GM19467 (cell line): ENCODE measurements around the gene SLC5A9.

Experiments used
- ATAC-seq: cut with Tn5 transposase; IDR thresholded peaks from one replicate; pipeline ENCODE4 v1.9.1; 2021; ENCODE audit warnings: mild to moderate bottlenecking, moderate library complexity; ENCODE audit not compliant: unreplicated experiment

SLC5A9 gene

DNA sequence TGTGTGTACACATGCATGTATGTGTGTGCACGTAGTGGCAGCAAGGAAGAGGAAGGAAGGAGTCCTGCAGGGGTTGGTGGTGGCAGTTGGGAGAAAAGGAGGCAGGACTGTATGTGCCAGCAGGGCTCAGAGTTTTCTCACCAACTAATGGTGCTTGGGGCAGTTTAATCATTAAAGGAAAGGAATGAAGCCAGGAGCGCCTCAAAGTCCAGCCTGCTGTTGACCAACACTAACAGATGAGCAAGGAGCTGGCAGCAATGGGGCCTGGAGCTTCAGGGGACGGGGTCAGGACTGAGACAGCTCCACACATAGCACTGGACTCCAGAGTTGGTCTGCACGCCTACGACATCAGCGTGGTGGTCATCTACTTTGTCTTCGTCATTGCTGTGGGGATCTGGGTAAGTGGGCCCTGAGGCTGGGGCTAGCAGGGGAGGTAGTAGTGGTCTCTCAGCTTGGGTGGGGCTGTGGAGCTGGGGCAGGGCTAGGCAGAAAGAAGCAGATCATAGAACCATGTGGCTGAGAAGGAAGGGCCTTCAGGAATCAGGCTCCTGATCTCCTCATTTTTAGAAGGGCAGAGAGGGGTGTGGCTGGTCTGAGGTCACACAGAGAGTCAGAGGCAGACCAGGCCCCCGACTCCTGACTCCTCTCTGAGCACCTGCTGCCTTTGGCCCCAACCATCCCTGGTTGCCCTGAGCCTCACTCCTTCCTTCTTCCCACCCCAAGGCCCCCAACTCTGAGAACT is at the start of gene SLC5A9:
Gene SLC5A9 (plus strand): TSS at position 216 of the 742 bp plus-strand sequence. CDS start 21 bp downstream, at position 237.
- no peak for ATAC-seq

DNA sequence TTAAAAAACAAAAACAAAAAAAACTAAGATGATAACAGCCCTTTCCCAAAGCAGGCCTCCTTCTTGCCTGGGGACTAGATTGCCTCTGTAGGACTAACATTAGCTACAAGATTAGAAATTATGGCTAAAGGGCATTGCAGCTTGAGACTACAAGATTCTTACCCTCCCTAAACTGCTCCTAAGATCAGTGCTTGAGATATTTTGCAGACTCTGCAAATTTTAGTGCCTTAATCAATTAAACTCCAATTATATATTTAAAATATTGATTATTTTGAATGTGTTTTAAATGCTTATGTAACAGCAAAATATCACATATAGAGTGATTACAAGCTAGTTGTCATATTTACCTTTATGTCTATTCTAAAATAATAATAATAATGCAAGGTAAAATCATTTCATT is 47.4 kb upstream of the SLC5A9 start:
- ATAC-seq = no peak

DNA sequence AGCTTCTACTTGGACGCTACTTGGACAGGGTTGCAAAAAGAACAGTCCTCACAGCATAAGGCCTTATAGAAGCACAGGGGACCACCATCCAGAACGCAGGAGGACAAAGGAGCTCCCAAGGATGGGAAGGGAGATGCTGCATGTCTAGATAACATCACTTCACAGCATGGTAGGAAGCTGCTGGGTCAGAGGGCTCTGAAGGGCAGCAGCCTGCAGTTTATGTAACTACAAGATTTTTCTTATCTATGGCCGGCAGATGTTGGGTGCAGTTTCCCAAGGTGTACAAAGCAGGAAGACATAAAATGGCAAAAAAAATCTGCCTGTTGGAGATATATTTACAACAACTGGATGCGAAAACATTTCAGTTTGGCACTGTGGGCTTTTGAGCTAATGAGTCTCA is 45.3 kb upstream of the SLC5A9 start:
- ATAC-seq = no peak

DNA sequence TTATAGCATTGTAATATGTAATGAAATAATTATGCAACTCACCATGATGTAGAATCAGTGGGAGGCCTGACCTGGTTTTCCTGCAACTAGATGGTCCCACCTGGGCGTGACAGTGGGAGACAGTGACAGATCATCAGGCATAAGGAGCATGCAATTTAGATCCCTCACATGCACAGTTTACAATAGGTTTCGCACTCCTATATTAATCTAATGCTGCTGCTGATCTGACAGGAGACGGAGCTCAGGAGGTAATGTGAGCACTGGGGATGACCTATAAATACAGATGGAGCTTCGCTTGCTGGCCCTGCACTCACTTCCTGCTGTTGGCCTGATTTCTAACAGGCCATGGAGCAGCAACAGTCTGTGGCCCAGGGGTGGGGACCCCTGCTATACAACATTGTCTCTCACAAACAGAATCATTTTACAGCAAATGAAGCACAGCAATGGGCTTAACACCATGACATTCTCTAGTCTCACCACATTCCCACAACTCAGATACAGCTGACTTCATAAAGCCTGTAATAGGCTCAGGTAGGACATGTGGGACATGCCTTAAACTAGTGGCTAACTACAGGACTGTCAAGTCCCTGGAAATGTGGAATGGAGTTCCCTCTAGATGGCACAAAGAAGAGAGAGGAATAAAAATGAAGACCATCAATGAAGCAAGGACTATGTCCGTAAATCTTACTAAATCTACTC is 40.7 kb upstream of the SLC5A9 start:
- no peak for ATAC-seq

DNA sequence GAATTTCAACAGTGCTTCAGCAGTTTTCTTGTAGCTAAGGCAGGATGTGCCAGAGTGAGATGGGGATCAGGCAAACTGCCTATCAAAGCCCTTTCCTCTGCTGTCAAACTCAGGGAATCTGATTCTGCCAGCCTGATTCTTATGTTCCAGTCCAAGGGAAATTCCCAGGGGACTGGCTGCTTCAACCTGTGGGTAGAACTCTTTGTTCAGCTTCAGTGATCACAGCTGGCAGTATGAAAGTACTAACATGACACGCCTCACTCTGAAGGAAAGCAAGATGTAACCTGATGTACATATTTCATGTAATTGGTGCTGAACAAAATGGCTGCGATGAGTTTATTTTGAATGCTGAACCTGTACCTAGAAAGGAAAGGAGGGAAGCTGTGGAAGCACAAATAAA is 40.1 kb upstream of the SLC5A9 start:
- ATAC-seq = no peak

DNA sequence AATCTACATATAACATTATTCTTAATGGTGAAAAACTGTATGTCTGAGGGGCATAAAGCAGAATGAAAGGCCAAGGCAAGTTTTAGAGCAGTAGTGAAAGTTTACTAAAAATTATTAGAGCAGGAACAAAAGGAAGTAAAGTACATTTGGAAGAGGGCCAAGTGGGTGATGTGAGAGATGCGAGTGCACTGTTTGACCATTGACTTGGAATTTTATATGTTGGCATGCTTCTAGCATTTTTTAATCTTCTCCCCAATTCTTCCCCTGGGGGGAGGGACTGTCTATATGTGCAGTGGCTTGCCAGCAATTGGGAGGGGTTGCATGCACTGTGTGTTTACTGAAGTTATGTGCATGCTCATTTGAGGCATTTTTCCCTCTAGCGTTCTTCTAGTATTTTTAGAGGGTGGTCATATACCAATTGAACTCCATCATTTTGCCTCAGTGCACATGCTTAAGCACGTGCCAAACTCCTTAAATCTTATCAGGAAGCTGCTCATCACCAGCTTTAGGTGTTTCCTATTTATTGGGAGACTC is 36.1 kb upstream of the SLC5A9 start:
- ATAC-seq = no peak

DNA sequence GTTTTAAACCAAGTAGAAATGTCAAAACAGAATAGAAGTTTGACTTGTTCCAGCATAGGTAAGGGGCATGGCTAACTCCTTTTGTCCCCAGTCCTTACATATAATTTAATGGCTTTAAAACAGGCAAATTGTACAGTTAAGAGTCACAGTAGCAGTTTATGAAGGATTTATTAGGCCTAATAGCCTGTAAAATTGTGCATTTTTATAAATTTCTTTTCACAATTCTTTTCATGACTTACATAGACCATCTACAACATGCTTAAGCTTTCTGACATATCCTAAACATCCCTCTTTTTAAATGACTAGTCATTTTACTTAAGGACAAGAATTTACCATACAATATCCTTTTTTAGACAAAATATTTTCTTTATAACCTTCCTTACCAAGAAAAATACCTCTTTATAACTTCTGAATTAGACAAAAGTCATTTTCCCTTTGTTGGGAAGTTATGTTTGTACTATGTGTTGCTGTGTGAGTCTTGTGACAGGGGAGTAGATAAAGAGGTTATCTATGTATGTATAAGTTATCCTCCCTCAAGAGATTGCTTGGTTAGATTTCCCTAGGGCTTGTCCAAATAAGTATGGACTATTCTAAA is 34.5 kb upstream of the SLC5A9 start:
- ATAC-seq = no peak

DNA sequence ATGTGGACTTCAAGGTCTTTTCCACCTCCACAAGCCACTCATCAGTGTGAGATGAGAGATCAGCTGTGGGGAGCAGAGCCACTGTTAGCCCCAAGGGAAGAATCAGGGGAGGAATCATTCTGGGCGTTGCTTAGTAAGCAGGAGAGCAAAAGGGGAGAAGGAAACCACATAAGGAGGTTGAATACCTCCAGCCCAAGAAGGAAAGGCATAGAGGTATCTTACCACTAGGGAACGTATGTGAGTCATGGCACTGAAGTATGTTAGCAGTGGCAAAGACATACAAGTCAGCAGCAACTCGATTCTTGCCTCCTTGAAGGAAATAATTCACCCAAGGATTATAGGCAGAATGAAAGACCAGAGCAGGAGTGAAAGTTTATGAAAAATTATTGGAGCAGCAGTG is 31.6 kb upstream of the SLC5A9 start:
- no peak for ATAC-seq

DNA sequence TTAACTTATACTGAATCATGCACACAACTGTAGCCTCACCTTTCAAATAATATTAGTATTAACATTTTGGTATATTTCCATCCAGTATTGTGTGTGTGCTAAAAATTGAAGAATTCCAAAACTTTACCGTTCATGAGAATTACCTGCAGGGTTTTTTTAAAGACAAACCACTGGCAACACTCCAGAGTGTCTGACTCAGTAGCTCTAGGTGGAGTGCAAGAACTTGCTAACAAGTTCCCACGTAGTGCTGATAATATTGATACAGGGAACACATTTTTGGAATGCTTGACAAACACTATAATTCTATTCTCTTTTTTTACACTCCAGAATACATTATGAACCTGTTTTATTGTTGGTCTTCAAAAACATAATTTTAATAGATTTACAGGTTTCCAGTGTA is 27.7 kb upstream of the SLC5A9 start:
- no peak for ATAC-seq

DNA sequence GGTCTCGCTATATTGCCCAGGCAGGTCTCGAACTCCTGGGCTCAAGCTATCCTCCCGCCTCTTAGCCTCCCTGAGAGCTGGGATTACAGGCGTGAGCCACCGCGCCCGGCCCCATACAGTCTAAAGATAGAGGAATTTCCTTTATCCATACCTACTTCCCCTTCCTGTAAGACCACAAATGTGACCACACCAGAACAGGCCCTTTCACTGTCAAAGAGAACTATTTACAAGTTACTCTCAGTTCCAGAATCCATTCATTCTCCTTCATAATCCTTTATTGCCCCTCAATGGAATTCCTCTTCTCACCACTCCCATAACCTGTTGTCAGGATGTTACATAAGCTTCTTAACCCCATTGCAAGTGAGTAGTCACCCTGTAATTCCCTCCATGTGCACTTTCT is 26.3 kb upstream of the SLC5A9 start:
- no peak for ATAC-seq

DNA sequence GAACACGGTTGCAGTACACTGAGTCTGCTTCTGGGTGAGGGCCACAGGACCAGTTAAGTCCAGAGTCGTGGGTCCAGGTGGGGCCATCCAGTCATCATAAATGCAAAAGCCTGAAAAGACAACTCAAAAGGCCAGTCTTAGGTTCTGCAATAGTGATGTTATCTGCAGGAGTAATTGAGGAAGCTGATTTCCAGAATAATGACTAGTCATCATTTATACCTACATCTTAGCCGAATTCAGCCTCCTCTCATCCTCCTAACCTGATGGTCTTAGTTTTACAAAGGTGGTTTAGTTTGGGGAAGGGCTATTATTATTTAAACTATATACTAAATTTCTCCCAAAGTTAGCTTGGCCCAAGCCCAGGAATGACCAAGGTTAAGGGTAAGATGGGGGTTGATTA is 23.5 kb upstream of the SLC5A9 start:
- no peak for ATAC-seq

DNA sequence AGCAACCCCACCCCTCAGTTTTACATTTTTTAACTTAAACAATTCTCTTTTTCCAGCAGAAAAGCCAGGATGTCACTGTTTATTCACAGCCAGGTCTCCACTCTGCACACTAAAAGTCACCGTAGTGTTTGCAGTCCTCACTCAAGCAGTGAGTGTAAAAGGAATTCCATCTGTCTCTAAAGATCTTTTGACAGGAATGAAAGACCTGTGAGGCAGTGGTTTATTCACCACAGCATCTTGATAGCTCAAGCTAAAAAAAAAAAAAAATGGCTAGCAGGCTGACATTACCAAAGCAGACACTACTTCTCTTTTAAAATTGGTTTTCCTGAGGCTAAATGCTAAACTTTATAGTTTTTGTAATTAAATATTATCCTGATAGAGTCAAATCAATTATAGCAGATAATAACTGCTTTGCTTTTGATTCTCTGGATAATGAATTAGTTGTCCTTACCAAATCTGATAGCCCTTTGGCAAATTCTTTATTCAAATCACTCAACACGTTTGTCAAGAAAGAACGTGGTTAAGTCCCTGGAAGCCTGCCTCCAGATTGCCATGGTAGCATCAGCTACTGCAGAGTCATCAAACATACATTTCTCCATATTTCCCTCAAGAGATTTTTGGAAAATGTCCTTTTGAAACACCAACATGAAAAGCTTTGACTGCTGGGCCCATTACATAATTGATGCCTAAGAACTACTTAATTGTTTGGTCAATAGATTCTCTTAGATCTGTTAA is 22.2 kb upstream of the SLC5A9 start:
- ATAC-seq = no peak

DNA sequence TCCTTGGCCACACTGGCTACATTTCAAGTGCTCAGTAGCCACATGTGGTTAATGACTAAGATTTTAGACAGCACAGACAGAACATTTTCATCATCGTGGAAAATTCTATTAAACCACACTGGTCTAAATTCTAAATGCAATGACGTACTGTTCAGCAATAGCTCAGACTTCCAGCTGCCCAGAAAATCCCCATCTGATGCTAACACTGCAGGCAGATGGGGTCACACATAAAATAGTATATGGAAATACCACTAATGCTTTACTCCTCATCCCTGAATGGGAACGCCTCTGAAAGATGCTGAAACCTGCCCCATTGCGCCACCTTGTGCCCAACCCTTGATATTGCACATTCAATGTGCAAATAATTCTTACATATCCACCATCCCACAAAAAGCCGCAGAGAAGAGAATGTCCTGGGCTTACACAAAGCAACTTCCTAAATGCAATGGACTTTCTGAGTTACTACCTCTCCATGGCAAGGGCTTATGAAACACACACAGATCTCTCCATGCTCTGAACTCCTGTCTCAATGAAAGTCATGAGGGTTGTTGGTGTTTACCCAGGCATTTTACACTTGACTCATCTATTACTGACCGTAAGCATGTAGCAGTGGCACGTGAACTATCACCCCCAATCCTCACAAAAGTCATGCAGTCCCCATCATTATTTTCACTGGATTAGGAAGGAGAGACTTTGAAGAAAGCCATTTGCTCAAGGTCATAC is 20.3 kb upstream of the SLC5A9 start:
- no peak for ATAC-seq

DNA sequence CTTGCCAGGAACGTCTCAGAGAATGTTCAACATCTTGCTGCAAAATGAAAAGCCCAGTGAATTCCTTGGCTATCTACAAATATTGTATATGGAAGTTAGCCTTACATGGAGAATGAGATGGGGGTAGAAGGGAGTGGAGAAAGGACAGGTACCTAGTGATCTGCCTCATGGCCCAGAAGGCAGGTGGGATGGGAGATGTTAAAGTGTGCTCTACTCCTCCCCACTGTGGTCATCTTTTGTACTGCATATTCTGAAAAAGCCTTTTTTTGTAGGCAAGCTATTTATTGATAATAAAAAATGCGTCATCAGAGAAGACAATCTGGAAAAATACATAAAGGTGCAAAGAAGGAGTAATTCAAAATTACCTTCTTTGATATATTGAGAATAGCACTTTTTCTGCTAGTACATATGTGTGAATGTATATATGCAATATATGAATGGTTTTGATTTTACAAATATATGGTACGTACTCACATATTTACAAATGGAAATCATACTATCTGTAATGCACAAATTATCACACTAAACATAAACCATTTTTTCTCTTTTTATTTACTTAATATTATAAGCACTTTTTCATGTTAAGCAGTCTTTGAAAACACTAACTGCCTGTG is 19.1 kb upstream of the SLC5A9 start:
- ATAC-seq = no peak

DNA sequence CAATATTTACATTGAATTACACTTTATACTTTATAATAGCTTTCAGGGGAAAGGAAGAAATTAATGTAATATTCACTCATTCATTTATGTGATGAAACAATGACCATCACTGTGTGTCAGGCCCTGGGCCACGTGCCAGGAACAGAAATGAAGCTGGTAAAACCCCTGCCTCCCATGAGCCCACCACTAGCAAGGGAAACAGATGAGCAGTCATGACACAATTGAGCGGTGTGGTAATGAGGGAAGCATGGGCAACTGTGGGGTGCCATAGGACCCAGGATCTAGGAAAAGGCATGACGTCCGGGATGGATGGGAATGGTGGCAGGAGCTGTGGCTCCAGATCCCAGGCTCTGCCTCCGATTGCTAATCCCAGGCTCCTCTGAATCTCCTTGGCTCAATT is 17.0 kb upstream of the SLC5A9 start:
- ATAC-seq = no peak

DNA sequence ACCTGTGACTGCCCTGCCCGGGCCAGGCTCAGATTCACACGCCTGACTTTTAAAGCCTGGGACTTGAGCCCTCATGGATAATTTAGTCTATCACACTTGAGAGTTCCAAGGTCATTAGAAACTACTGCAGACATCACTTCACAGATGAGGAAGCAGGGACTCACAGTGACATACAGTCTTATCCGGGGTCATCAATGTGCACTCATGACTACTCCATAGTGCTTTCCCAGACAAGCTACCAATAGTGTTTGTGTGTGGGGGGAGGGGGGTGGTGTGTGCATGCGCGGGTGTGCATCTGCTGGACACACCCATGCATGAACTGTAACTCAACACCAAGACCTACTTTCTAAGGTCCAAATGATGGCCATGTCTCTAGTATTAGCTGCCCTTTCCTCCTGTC is 16.1 kb upstream of the SLC5A9 start:
- no peak for ATAC-seq

DNA sequence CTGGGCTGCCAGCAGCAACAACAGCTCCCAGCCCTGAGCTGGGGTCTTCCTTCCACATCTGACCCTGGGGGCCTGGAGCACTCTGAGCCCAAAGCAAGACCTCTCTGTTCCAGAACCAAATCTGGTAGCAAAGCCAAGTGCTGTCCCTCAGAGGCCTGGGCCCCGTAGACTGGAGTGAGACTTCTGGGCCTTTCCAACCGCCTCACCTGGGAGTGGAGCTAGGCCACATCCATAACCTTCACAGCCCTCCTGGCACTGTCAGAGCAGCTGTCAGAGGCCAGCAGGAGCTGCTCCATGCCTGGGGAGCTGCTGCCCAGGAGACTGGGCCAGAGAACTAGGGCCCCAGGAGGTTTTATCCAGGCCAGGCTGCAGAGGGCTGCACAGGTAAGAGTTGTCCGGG is 15.4 kb upstream of the SLC5A9 start:
- ATAC-seq = no peak

DNA sequence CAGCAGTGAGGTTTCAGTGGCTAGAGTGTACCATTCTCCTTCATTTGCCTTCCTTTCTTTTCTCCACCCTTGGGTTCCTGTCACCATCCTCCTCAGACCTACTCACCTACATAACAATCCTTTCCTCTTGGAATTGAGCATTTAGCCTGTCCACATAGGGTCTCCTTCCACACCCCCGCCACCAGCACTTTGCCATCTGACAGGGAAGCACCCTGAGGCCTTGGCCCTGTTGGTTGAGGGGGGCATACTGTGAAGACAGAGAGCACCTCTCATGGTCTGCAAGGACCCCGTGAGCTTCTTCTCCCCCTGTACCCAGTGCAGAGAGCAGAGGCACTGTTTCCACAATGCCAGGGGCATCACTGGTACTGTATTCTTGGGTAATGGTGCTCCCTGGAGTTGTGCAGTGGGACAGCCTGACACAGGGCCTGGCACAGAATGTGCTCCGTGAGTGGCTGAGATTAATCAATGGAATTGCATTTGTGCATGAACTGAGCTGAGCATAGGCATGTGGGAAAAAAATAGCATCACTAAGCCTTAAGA is 14.9 kb upstream of the SLC5A9 start:
- no peak for ATAC-seq

DNA sequence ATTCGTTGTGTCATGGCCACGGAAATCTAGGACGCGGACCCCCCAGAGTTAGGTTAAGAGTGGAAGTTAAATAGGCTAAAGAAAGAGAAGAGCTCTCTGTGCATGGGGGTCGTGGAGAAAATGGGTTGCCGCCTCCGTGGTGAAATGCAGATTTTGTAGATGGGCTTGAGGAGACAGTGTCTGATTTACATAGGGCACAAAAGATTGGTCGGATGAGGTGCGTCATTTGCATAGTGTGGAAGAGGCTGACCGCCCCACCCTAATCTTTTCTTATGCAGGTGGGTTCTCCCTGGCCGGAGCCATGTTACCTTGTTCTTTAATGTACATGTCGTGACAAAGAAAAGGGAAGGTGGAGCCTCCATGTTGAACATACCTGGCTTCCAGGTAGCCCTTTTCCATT is 14.3 kb upstream of the SLC5A9 start:
- no peak for ATAC-seq

DNA sequence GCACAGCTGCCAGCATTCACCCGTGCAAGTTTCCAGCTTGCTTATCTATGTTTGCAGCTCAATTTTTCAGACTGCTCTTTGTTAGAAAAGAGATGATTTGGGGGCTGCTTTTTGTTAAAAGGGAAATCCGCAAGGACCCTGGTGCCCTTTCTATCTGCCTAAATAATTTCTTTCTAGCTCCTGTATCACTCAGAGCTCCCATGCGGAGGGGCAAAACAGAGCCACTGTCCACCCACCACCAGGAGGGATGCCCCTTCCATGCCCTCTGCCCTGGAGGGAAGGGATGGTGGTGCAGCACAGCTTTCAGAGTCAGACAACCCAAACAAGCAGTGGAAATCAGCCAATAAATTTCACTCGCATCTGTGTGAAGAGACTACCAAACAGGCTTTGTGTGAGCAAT is 13.9 kb upstream of the SLC5A9 start:
- ATAC-seq = no peak
